ENCODE measurements around the gene CNTNAP2. TPM values are rescaled to one million over a fixed set of nuclear protein-coding genes. Genes with fewer than 3 reads are reported as not detected.

The CNTNAP2 gene
- total and polyA plus RNA-seq, 2 of the 8 experiments (the other 6 are each of a cell fraction or from before 2014, with no cell fraction given) = 27.9 to 71.0 TPM

GRCh38 chr7:146875237-146875785 lies 758.7 kb downstream of the CNTNAP2 start (continued):
- peak; percentile 53 for TF ChIP-seq CHD7 (IDR thresholded peaks at IDR 0.05; ENCODE audit: insufficient replicate concordance, low read length)
- no peak for TF ChIP-seq EZH2 (IDR thresholded peaks at IDR 0.05; ENCODE audit: low read depth, low read length, severe bottlenecking)
